ENCODE results near the gene FANCI. TPM values are rescaled to one million over a fixed set of nuclear protein-coding genes. Genes with fewer than 3 reads are reported as not detected.
A peak's percentile ranks its signal among the peaks of the same experiment; 100 is the strongest.

The FANCI gene
- total RNA-seq (ENCODE audit: low replicate concordance) = 31.7 and 66.8 TPM in 2 replicates
- long read RNA-seq, full-length matches to known transcripts = 6 of 31 reads
- long read RNA-seq, partial matches to known transcripts = 12 of 31 reads
- long read RNA-seq, other reads (novel, unspliced or antisense) = 13 of 31 reads

DNA sequence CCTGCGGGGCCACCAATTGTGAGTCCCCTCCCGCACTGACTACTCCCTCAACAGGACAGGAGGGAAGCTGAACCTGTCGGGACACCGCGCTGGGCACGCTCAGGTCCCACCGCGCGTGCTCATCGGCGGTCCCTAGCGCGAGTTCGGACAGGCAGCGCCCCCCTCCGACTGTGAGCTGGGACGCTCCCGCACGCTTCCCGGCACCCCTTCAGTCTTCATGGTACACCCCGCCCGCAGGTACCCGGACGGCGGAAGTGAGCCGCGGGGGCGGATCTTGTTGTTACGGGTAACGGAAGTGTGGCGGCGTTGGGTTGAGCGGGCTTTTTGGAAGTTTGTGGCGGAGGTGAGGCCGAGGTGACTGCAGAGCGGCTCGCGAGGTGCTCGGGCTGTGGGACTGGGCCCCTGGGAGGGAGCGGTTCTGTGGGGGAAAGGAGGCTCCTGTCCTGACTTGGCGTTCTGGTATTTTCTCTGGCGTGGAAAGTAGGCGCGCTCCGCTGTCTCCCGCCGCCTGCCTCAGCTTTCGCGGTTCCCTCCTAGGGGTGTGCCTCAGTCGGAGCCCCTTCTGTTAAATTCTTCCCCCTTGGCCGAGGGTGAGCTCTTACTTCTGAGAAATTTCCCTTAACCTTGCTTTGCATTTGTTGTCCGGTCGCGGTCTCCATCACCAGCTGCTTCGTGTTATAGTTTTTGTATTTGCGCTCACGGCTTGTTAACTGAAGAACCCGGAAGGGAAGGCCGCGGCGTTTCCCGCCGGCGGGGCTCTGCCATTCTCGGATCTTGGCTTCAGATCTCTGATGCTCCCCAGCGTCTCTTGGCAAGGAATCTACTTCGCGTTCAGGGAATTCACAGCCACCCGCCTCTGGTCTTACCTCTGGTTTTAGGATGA is at the start of gene FANCI:
Gene FANCI, plus strand, starts transcription at position 289 of the 883 bp plus-strand sequence. CDS start 3,669 bp downstream, outside the sequence.
- Mint-ChIP-seq H3K9me3 (no peaks in the 10 kb centered on the region), H3K36me3 (peaks cover 12% of the 10 kb centered on the region)
- TF ChIP-seq, protein P1, sequence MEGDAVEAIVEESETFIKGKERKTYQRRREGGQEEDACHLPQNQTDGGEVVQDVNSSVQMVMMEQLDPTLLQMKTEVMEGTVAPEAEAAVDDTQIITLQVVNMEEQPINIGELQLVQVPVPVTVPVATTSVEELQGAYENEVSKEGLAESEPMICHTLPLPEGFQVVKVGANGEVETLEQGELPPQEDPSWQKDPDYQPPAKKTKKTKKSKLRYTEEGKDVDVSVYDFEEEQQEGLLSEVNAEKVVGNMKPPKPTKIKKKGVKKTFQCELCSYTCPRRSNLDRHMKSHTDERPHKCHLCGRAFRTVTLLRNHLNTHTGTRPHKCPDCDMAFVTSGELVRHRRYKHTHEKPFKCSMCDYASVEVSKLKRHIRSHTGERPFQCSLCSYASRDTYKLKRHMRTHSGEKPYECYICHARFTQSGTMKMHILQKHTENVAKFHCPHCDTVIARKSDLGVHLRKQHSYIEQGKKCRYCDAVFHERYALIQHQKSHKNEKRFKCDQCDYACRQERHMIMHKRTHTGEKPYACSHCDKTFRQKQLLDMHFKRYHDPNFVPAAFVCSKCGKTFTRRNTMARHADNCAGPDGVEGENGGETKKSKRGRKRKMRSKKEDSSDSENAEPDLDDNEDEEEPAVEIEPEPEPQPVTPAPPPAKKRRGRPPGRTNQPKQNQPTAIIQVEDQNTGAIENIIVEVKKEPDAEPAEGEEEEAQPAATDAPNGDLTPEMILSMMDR (conservative IDR thresholded peaks at IDR 0.05) = peak; percentile 51

DNA sequence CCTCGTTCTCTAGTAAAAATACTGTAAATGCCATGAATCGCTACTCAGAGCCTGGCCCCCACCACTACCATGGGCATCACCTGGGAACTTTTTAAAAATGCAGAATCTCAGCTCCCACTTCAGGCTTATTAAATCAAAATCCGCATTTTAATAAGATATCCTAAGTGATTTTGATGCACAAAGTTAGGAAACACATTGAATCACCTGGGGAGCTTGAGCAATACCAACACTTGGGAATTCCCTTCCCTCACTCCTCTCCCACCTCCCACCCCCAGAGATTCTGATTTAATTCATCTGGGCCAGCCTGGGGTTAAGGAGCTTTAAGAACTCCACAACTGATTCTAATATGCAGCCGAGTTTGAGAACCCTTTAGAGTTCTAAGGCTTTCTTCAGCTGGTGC is 49.2 kb upstream of the FANCI start:
- Mint-ChIP-seq H3K27ac (no peak overlapping the region), H3K9me3 (no peaks in the 10 kb centered on the region), H3K4me1 (ENCODE audit: unreplicated experiment) (peaks cover 21% of the 10 kb centered on the region), H3K27me3 (no peaks in the 10 kb centered on the region), H3K4me3 (no peak overlapping the region), H3K36me3 (peaks cover 16% of the 10 kb centered on the region)
- no peak for DNase-seq (ENCODE audit: extremely low spot score, unreplicated experiment)
- TF ChIP-seq, protein P1 (conservative IDR thresholded peaks at IDR 0.05) = no peak

More for the DNA sequence above, at the start of gene FANCI:
- Mint-ChIP-seq H3K4me3 (peak within 1 kb of the TSS; percentile 96), H3K4me1 (ENCODE audit: unreplicated experiment) (peaks cover 11% of the 10 kb centered on the region), H3K27me3 (no peaks in the 10 kb centered on the region), H3K27ac (peak within 1 kb of the TSS; percentile 68)
- peak; percentile 94 for DNase-seq (ENCODE audit: extremely low spot score, unreplicated experiment)

DNA sequence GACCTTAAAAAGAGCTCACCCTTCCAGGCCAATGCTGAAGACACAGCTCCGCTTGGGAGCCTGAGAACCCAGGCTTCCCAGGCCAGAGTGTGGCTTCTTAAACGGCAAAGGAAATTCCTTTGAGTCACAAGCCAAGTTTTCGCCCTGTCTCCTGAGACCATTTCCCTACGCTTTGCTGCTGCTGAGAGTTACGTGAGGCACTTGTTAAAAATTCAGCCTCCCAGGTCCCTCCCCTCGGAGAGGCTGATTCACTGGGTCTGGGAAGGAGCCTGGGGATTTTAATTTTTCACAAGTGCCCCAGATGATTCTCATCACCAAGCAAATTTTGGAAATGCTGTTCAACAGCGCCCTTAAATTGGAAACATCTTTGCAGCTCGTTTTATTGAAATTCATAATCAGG is 47.9 kb upstream of the FANCI start:
- H3K4me3 Mint-ChIP-seq = no peak overlapping the region
- peak overlapping the region; percentile 41 for H3K27ac Mint-ChIP-seq
- H3K4me1 Mint-ChIP-seq (ENCODE audit: unreplicated experiment) = peaks cover 24% of the 10 kb centered on the region
- DNase-seq (ENCODE audit: extremely low spot score, unreplicated experiment) = no peak
- H3K9me3 Mint-ChIP-seq = no peaks in the 10 kb centered on the region
- TF ChIP-seq, protein P1 (conservative IDR thresholded peaks at IDR 0.05) = no peak
- no peaks in the 10 kb centered on the region for H3K27me3 Mint-ChIP-seq
- H3K36me3 Mint-ChIP-seq = peaks cover 16% of the 10 kb centered on the region

DNA sequence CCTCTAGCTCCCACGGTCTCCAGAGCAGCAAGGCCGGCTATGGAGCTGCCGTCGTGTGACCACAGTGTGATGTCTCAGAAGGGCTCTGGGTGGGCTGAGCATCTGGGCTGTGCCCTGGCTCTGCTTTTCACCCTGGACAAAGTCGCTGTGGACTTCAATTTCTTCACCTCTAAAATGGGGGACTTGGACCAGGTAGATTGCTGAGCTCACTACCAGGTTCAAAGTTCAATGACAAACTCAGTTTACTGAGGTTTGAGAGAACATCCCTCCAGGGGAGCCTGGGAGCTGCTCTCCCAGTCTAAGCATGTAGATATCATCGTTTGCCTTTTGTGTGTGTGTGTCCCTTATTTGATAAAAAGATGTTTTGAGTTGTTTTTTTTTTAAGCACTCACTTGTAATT is 47.5 kb upstream of the FANCI start:
- H3K4me1 Mint-ChIP-seq (ENCODE audit: unreplicated experiment) = peaks cover 24% of the 10 kb centered on the region
- DNase-seq (ENCODE audit: extremely low spot score, unreplicated experiment) = no peak
- H3K27ac Mint-ChIP-seq = peak overlapping the region; percentile 41
- TF ChIP-seq, protein P1 (conservative IDR thresholded peaks at IDR 0.05) = no peak
- H3K9me3 Mint-ChIP-seq = no peaks in the 10 kb centered on the region
- no peaks in the 10 kb centered on the region for H3K27me3 Mint-ChIP-seq
- H3K4me3 Mint-ChIP-seq = no peak overlapping the region
- peaks cover 17% of the 10 kb centered on the region for H3K36me3 Mint-ChIP-seq

DNA sequence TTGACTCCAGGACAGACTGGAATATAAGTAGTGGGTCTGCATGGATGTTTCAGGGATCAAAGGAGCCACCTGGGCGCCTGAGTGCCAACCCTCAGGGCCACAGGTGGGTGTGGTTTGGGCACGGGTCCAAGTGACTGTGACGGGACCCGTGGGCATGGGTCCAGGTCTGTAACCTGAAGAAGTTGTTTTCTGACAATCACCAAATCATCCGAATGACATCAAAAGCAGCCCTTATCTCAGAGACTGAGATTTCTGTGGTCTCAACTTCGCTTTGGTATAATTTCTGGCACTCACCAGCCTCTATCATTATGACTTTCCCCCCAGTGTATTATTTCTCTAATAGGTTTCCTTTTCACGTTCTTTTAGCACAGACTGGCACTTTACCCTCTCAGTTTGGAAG is 46.8 kb upstream of the FANCI start:
- Mint-ChIP-seq H3K4me1 (ENCODE audit: unreplicated experiment) (peaks cover 24% of the 10 kb centered on the region), H3K27me3 (no peaks in the 10 kb centered on the region), H3K9me3 (no peaks in the 10 kb centered on the region), H3K27ac (peak overlapping the region; percentile 79), H3K4me3 (peak overlapping the region; percentile 42), H3K36me3 (peaks cover 19% of the 10 kb centered on the region)
- TF ChIP-seq, protein P1 (conservative IDR thresholded peaks at IDR 0.05) = no peak
- no peak for DNase-seq (ENCODE audit: extremely low spot score, unreplicated experiment)
